K562 (cell line): ENCODE measurements around the gene NOL12. TPM values are rescaled to one million over a fixed set of nuclear protein-coding genes. Genes with fewer than 3 reads are reported as not detected.

Experiments used
- ATAC-seq: fragments of 200-7000 bp; cut with Tn5 transposase; 3 replicates; pipeline ENCODE4 v1.9.1; 2020; ENCODE audit warnings: moderate library complexity
- BruUV-seq: library from RNA; stranded (reverse); fragments of 400-500 nt; replicated peaks from 2 replicates; lab custom pipeline; 2021; lab: Mats Ljungman, UMichigan
- CTCF ChIA-PET: fragments of 300-600 bp; formaldehyde crosslinking; extraction: SDS; loops from one replicate; lab custom pipeline; 2021; ENCODE audit warnings: low intra/inter-chr PET ratio; lab: Yijun Ruan, JAX
- POLR2A ChIA-PET: fragments of 300-600, 350-650 bp; sonication (Branson Sonifier 250); formaldehyde crosslinking; extraction: SDS; loops from one replicate; lab custom pipeline; 2021; ENCODE audit warnings: antibody characterized with exemption, inconsistent platforms; lab: Yijun Ruan, JAX
- DNase-seq, 4 experiments: peaks; one replicate each; pipeline versions ENCODE4 v3.0.0 to v3.0.0-alpha.2; 2011 to 2018; ENCODE audit warnings: low spot score in 3 of 4, mixed read lengths in 3 of 4; ENCODE audit errors: extremely low read depth in 1 of 4
- FAIRE-seq: peaks from 2 replicates; lab custom pipeline; 2011; peaks lifted over from hg19 to GRCh38; lab: Jason Lieb, UNC
- H2AFZ ChIP-seq: 2 replicates; pipeline ENCODE4 v1.6.0; 2011; ENCODE audit warnings: low read depth, low read length, control low read depth, inconsistent platforms
- H3K27ac ChIP-seq: fragments of 200-600 bp; 3 replicates; pipeline ENCODE4 v1.8.0; 2011; ENCODE audit warnings: low read depth, mild to moderate bottlenecking, control low read depth, inconsistent platforms, low read length, moderate library complexity, mixed read lengths; ENCODE audit errors: extremely low read depth
- H3K27me3 ChIP-seq, 2 experiments: fragments of 300-600 bp in 1 of 2; 2 replicates in 1 of 2; 3 replicates in 1 of 2; pipeline versions ENCODE4 v1.6.0 to v1.8.0; 2011; ENCODE audit warnings: inconsistent platforms in 2 of 2, low read length in 2 of 2, mild to moderate bottlenecking in 1 of 2, mixed read lengths in 1 of 2, moderate library complexity in 1 of 2; ENCODE audit not compliant: control insufficient read depth in 2 of 2, insufficient read depth in 2 of 2
- H3K36me3 ChIP-seq: fragments of 300-600 bp; 3 replicates; pipeline ENCODE4 v1.8.0; 2011; ENCODE audit warnings: mild to moderate bottlenecking, low read length, inconsistent platforms; ENCODE audit not compliant: control insufficient read depth, insufficient read depth
- H3K4me1 ChIP-seq, 2 experiments: fragments of 200-600 bp in 1 of 2; replicated peaks in 1 of 2; 2 replicates in 1 of 2; 3 replicates in 1 of 2; pipeline versions ENCODE4 v1.5.1 to v1.8.0; 2011; ENCODE audit warnings: inconsistent platforms in 2 of 2, low read length in 2 of 2, mild to moderate bottlenecking in 1 of 2, mixed read lengths in 1 of 2, moderate library complexity in 1 of 2; ENCODE audit not compliant: control insufficient read depth in 2 of 2, insufficient read depth in 2 of 2
- H3K4me2 ChIP-seq: 2 replicates; pipeline ENCODE4 v1.6.1; 2011; ENCODE audit warnings: low read length, control low read depth, inconsistent platforms, mixed read lengths; ENCODE audit not compliant: insufficient read depth
- H3K4me3 ChIP-seq: fragments of 200-600 bp; sonication (generic), shearing (Covaris generic); 2 replicates; pipeline ENCODE4 v1.5.1; 2016; ENCODE audit warnings: control low read depth, inconsistent platforms
- H3K79me2 ChIP-seq: fragments of 200-600 bp; 3 replicates; pipeline ENCODE4 v1.8.0; 2011; ENCODE audit warnings: low read length, inconsistent platforms; ENCODE audit not compliant: control insufficient read depth, insufficient read depth
- H3K9ac ChIP-seq, 2 experiments: 2 replicates each; pipeline versions ENCODE4 v1.6.0 to v1.6.1; 2011; ENCODE audit warnings: low read depth in 2 of 2, low read length in 2 of 2, control low read depth in 1 of 2, inconsistent platforms in 1 of 2, mild to moderate bottlenecking in 1 of 2, mixed read lengths in 1 of 2; ENCODE audit not compliant: insufficient read depth in 1 of 2
- H3K9me1 ChIP-seq: one replicate; pipeline ENCODE4 v1.6.0; 2011; ENCODE audit warnings: inconsistent platforms, mild to moderate bottlenecking, low read length, moderate library complexity; ENCODE audit not compliant: control insufficient read depth, insufficient read depth
- H3K9me3 ChIP-seq: replicated peaks from 2 replicates; pipeline ENCODE4 v1.5.1; 2011; ENCODE audit warnings: low read depth, low read length, inconsistent platforms; ENCODE audit not compliant: control insufficient read depth, insufficient read depth
- H4K20me1 ChIP-seq: replicated peaks from 2 replicates; pipeline ENCODE4 v1.6.1; 2011; ENCODE audit warnings: low read length, inconsistent platforms, mixed read lengths; ENCODE audit not compliant: control insufficient read depth, insufficient read depth
- CREBBP ChIP-seq: IDR thresholded peaks from one replicate; pipeline ENCODE4 v1.6.1; 2012; ENCODE audit warnings: low read depth, mild to moderate bottlenecking, control low read depth, inconsistent platforms, low read length
- ELF2 ChIP-seq: fragments of 250-450 bp; sonication (Bioruptor Pico); IDR thresholded peaks from 2 replicates; pipeline ENCODE4 v1.5.0; 2021; ENCODE audit warnings: mild to moderate bottlenecking
- GATAD2B ChIP-seq: fragments of 450-650 bp; IDR thresholded peaks from 2 replicates; pipeline ENCODE4 v1.6.1; 2017; ENCODE audit warnings: mild to moderate bottlenecking, borderline replicate concordance
- ILK ChIP-seq: fragments of 450-650 bp; IDR thresholded peaks from 2 replicates; pipeline ENCODE4 v1.6.1; 2016; ENCODE audit warnings: missing genetic modification characterization, low read depth, mild to moderate bottlenecking, missing compliant biosample characterization, moderate library complexity, borderline replicate concordance
- MBD2 ChIP-seq: sonication (generic); IDR thresholded peaks from 2 replicates; pipeline ENCODE4 v1.6.1; 2016; ENCODE audit warnings: low read depth, borderline replicate concordance
- MLLT1 ChIP-seq, 2 experiments: fragments of 450-650 bp; IDR thresholded peaks; 2 replicates each; pipeline ENCODE4 v1.6.1; 2016
- MXI1 ChIP-seq: IDR thresholded peaks from 2 replicates; pipeline ENCODE4 v1.6.1; 2011; ENCODE audit warnings: low read depth, mild to moderate bottlenecking, improper control_type of control experiment, low read length
- MYC ChIP-seq, 2 experiments: fragments of 250-450 bp in 1 of 2; sonication (Bioruptor Pico) in 1 of 2; IDR thresholded peaks; 2 replicates each; pipeline versions ENCODE4 v1.5.1 to v1.6.1; 2012 to 2021; ENCODE audit warnings: low read depth in 2 of 2, borderline replicate concordance in 1 of 2, improper control_type of control experiment in 1 of 2, low read length in 1 of 2, mild to moderate bottlenecking in 1 of 2, moderate library complexity in 1 of 2
- NR2C2 ChIP-seq, 2 experiments: fragments of 200-800 bp in 1 of 2; sonication (Bioruptor generic) in 1 of 2; sonication (generic) in 1 of 2; formaldehyde crosslinking in 1 of 2; IDR thresholded peaks; 2 replicates each; pipeline versions ENCODE4 v1.6.1 to v1.8.0; 2016 to 2022; ENCODE audit warnings: mild to moderate bottlenecking in 1 of 2, missing compliant biosample characterization in 1 of 2, missing genetic modification characterization in 1 of 2, missing genetic modification reagents in 1 of 2
- PYGO2 ChIP-seq: fragments of 450-650 bp; IDR thresholded peaks from 2 replicates; pipeline ENCODE4 v1.6.1; 2016; ENCODE audit warnings: mild to moderate bottlenecking, missing genetic modification characterization, moderate library complexity, missing compliant biosample characterization
- RAD21 ChIP-seq, 2 experiments: fragments of 250-450 bp in 1 of 2; fragments of 450-650 bp in 1 of 2; sonication (Bioruptor Pico) in 1 of 2; formaldehyde crosslinking in 1 of 2; IDR thresholded peaks in 1 of 2; conservative IDR thresholded peaks in 1 of 2; 2 replicates each; pipeline versions ENCODE4 v1.4.0 to v1.8.0; 2020 to 2022; ENCODE audit warnings: mild to moderate bottlenecking in 2 of 2, moderate library complexity in 1 of 2
- RBM25 ChIP-seq: fragments of 200-400 bp; formaldehyde crosslinking; IDR thresholded peaks from 2 replicates; pipeline ENCODE4 v1.6.1; 2018; ENCODE audit warnings: low read length, low read depth, moderate library complexity; ENCODE audit not compliant: severe bottlenecking
- RNF2 ChIP-seq: sonication (generic); IDR thresholded peaks from 2 replicates; pipeline ENCODE4 v1.6.1; 2016
- ZNF175 ChIP-seq: fragments of 200-800 bp; sonication (Bioruptor generic); IDR thresholded peaks from 2 replicates; pipeline ENCODE4 v1.6.1; 2016; ENCODE audit warnings: low read depth, mild to moderate bottlenecking, missing genetic modification characterization, missing compliant biosample characterization
- ZNF3 ChIP-seq: fragments of 250-450 bp; sonication (Bioruptor Pico); IDR thresholded peaks from 2 replicates; pipeline ENCODE4 v1.5.0; 2021; ENCODE audit warnings: mild to moderate bottlenecking, moderate library complexity
- ZNF445 ChIP-seq: fragments of 250-450 bp; sonication (Bioruptor Pico); IDR thresholded peaks from 2 replicates; pipeline ENCODE4 v1.4.0; 2020; ENCODE audit warnings: low read depth, mild to moderate bottlenecking, moderate library complexity
- ZNF583 ChIP-seq: fragments of 250-450 bp; sonication (Bioruptor Pico); IDR thresholded peaks from 2 replicates; pipeline ENCODE4 v1.4.0; 2020
- ZZZ3 ChIP-seq: fragments of 450-650 bp; IDR thresholded peaks from 2 replicates; pipeline ENCODE4 v1.6.1; 2016; ENCODE audit warnings: antibody characterized with exemption, mild to moderate bottlenecking, moderate library complexity
- WGBS: fragments of 100-300 bp; shearing (Covaris generic); methylation state at CpG from one replicate; pipeline ENCODE4 v1.1.6; 2016; ENCODE audit warnings: low coverage, mixed read lengths; ENCODE audit not compliant: insufficient coverage; ENCODE audit errors: missing lambda C conversion rate; 5-methylcytosine and 5-hydroxymethylcytosine counted together
- in situ Hi-C: fragments of 300-500 bp; cut with MboI; formaldehyde crosslinking; loops from 4 replicates; pipeline ENCODE4 v1.15.0; 2018; ENCODE audit warnings: inconsistent platforms, mixed read lengths
- intact Hi-C: fragments of 100-400 bp; cut with micrococcal nuclease; formaldehyde crosslinking; loops from 2 replicates; pipeline ENCODE4 v1.14.2; 2022
- polyA plus RNA-seq, 8 experiments: library from polyadenylated mRNA; depleted of rRNA in 4 of 8; stranded (reverse) in 5 of 8; unstranded in 3 of 8; fragments of >200 nt; fragmentation: Nextera tagmentation in 2 of 8; fragmentation: Illumina TruSeq in 1 of 8; extraction: Ambion mirVana in 2 of 8; extraction: Trizol in 1 of 8; gene quantifications; 2 replicates each; pipeline versions ENCODE4 v1.2.1 to v1.2.3, GENCODE V29; 2011 to 2014; ENCODE audit warnings: inconsistent platforms in 1 of 8, missing spikeins in 1 of 8
- total RNA-seq, 7 experiments: library from RNA; depleted of rRNA in 6 of 7; stranded (reverse); fragments of >200 nt in 6 of 7; fragmentation: Illumina TruSeq in 2 of 7; extraction: Trizol in 2 of 7; gene quantifications; 2 replicates each; pipeline versions ENCODE4 v1.2.1 to v1.2.3, GENCODE V29; 2011 to 2021; ENCODE audit warnings: low replicate concordance in 1 of 7
- TF ChIP-seq, protein P1 (sequence below): sonication (generic); formaldehyde crosslinking; IDR thresholded peaks from 2 replicates; pipeline ENCODE4 v1.8.0; 2023; ENCODE audit warnings: mild to moderate bottlenecking, missing genetic modification reagents

NOL12 gene
- total and polyA plus RNA-seq, 9 of the 15 experiments (the other 6 are each of a cell fraction or from before 2014, with no cell fraction given): 2.8 to 40.9 (median 28.5) TPM

GRCh38 chr22:37726241-37726887 is 40.2 kb downstream of the NOL12 start (continued):
- no peak for TF ChIP-seq MBD2
- TF ChIP-seq RNF2: no peak
- no peak for TF ChIP-seq ILK (tag)
- TF ChIP-seq, protein P1, sequence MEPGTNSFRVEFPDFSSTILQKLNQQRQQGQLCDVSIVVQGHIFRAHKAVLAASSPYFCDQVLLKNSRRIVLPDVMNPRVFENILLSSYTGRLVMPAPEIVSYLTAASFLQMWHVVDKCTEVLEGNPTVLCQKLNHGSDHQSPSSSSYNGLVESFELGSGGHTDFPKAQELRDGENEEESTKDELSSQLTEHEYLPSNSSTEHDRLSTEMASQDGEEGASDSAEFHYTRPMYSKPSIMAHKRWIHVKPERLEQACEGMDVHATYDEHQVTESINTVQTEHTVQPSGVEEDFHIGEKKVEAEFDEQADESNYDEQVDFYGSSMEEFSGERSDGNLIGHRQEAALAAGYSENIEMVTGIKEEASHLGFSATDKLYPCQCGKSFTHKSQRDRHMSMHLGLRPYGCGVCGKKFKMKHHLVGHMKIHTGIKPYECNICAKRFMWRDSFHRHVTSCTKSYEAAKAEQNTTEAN (CRISPR knock-in tag): no peak
- TF ChIP-seq ZNF583 (CRISPR knock-in tag): no peak
- peak in 1 of 2 experiments; percentile 33; a peak in 2 of 4 replicates for TF ChIP-seq RAD21 (CRISPR knock-in tag; conservative IDR thresholded peaks at IDR 0.05 in 1 of 2, IDR thresholded peaks at IDR 0.05 in 1 of 2)
- peak; percentile 52 for TF ChIP-seq RBM25
- TF ChIP-seq CREBBP: no peak
- no peak for TF ChIP-seq ELF2
- no peak for TF ChIP-seq GATAD2B

- intact Hi-C loops: no loop called here
- in situ Hi-C loops: no loop called here
- no peak overlapping the region for H3K4me2 ChIP-seq
- H3K4me1 ChIP-seq: peaks cover 9 to 12% of the 10 kb centered on the region in 2 experiments; a peak in 3 of 5 replicates
- H3K36me3 ChIP-seq: no peaks in the 10 kb centered on the region
- no peak overlapping the region for H3K4me3 ChIP-seq
- BruUV-seq: no TSS peak
- peaks cover 4 to 15% of the 10 kb centered on the region in 2 experiments; a peak in 3 of 5 replicates for H3K27me3 ChIP-seq
- H3K79me2 ChIP-seq: no peaks in the 10 kb centered on the region
- peak overlapping the region; percentile 44; the same call in 1 of the 2 replicates for H2AFZ ChIP-seq
- WGBS: 83% methylated on average over 1 of the region's 1 CpG
- H3K9me1 ChIP-seq: no peaks in the 10 kb centered on the region
- FAIRE-seq: no peak
- H3K9ac ChIP-seq: no peak overlapping the region
- DNase-seq: no peak
- POLR2A ChIA-PET: interaction anchor here (0.6 kb wide), 2 partner anchors 276 to 380 kb away, joined by 3 read pairs; no protein-coding TSS in a partner anchor
- H4K20me1 ChIP-seq: no peaks in the 10 kb centered on the region
- TF ChIP-seq ZNF445 (CRISPR knock-in tag): no peak
- no peak for TF ChIP-seq ZNF3 (CRISPR knock-in tag)
- no peak for TF ChIP-seq MXI1
- no peak for TF ChIP-seq MLLT1 (IDR thresholded peaks at IDR 0.05)
- no peak for TF ChIP-seq NR2C2 (CRISPR knock-in tag; IDR thresholded peaks at IDR 0.05)
- TF ChIP-seq NR2C2 (tag; IDR thresholded peaks at IDR 0.05): no peak
- no peak for TF ChIP-seq PYGO2 (tag)
- TF ChIP-seq ZZZ3: no peak
- no peak for TF ChIP-seq ZNF175 (CRISPR knock-in tag)
- no peak for TF ChIP-seq MYC (IDR thresholded peaks at IDR 0.05; ENCODE audit: low read depth, low read length)
- no peak for TF ChIP-seq MYC (CRISPR knock-in tag; IDR thresholded peaks at IDR 0.05; ENCODE audit: borderline replicate concordance, low read depth)
- TF ChIP-seq, all 486 proteins: peak for 0
- no peak overlapping the region for H3K27ac ChIP-seq
- no peaks in the 10 kb centered on the region for H3K9me3 ChIP-seq
- peak; percentile 38; the same call in 2 of the 3 replicates for ATAC-seq
- CTCF ChIA-PET: no interaction called here
Measured at GRCh38 chr22:37728620-37729019, 42.5 kb downstream of the NOL12 start.
